Measurements from ENCODE around the gene SLC30A2.

Gene SLC30A2

GRCh38 chr1:25990251-25990650 lies 55.7 kb downstream of the SLC30A2 start:
- no peak for TF ChIP-seq REST (IDR thresholded peaks at IDR 0.05; ENCODE audit: insufficient read depth in 1 of 2, low read depth in 2 of 2, low read length in 2 of 2)
- TF ChIP-seq FOXP2 (optimal IDR thresholded peaks at IDR 0.05; ENCODE audit: borderline replicate concordance, extremely low read depth, extremely low read length, insufficient read depth), result no peak
- no peak for TF ChIP-seq TAF1 (IDR thresholded peaks at IDR 0.05; ENCODE audit: borderline replicate concordance, insufficient read depth, low read length)
- TF ChIP-seq POLR2AphosphoS5 (IDR thresholded peaks at IDR 0.05; ENCODE audit: low read depth, low read length), result no peak
- no peak for TF ChIP-seq SIN3A (IDR thresholded peaks at IDR 0.05; ENCODE audit: borderline replicate concordance, insufficient read depth, low read length)

GRCh38 chr1:25989440-25990234 lies 56.3 kb downstream of the SLC30A2 start:
- TF ChIP-seq POLR2AphosphoS5 (IDR thresholded peaks at IDR 0.05; ENCODE audit: low read depth, low read length) (no peak), FOXP2 (optimal IDR thresholded peaks at IDR 0.05; ENCODE audit: borderline replicate concordance, extremely low read depth, extremely low read length, insufficient read depth) (no peak), SIN3A (IDR thresholded peaks at IDR 0.05; ENCODE audit: borderline replicate concordance, insufficient read depth, low read length) (no peak)

GRCh38 chr1:25987951-25988350 lies 58.0 kb downstream of the SLC30A2 start:
- TF ChIP-seq REST (IDR thresholded peaks at IDR 0.05; ENCODE audit: insufficient read depth in 1 of 2, low read depth in 2 of 2, low read length in 2 of 2) (no peak), SIN3A (IDR thresholded peaks at IDR 0.05; ENCODE audit: borderline replicate concordance, insufficient read depth, low read length) (no peak), POLR2AphosphoS5 (IDR thresholded peaks at IDR 0.05; ENCODE audit: low read depth, low read length) (no peak), TAF1 (IDR thresholded peaks at IDR 0.05; ENCODE audit: borderline replicate concordance, insufficient read depth, low read length) (no peak), FOXP2 (optimal IDR thresholded peaks at IDR 0.05; ENCODE audit: borderline replicate concordance, extremely low read depth, extremely low read length, insufficient read depth) (no peak)

Measured in PFSK-1 (cell line).